T-helper 17 cell (primary cell): Measurements from ENCODE around the gene PPP1R2. TPM values are rescaled to one million over a fixed set of nuclear protein-coding genes. Genes with fewer than 3 reads are reported as not detected.
"Not testable (repeated sequence)": the region's sequence is repeated elsewhere in the genome, so short reads cannot be mapped to it uniquely, and the experiment has no call there.

Experiments
- ATAC-seq: fragments of 150-1000 bp; cut with Tn5 transposase; 2 replicates; pipeline ENCODE4 v1.10.0; 2021; ENCODE audit warnings: mild to moderate bottlenecking, moderate library complexity
- DNase-seq, 3 donors: peaks; one replicate each; pipeline versions ENCODE4 v3.0.0 to v3.0.0-alpha.2; 2020 to 2021
- H3K9me3 ChIP-seq: one replicate; pipeline ENCODE4 v1.7.0; 2013; ENCODE audit warnings: low read length, mild to moderate bottlenecking; ENCODE audit not compliant: control insufficient read depth, poor library complexity, severe bottlenecking
- H3K27ac Mint-ChIP-seq: one replicate; pipeline ENCODE4 v1.8.0; 2022; ENCODE audit warnings: mild to moderate bottlenecking, moderate library complexity, mixed read lengths
- H3K27me3 Mint-ChIP-seq: one replicate; pipeline ENCODE4 v1.8.0; 2022; ENCODE audit warnings: mixed read lengths
- H3K36me3 Mint-ChIP-seq: one replicate; pipeline ENCODE4 v1.8.0; 2022; ENCODE audit warnings: low read depth, mixed read lengths
- H3K4me1 Mint-ChIP-seq: one replicate; pipeline ENCODE4 v1.8.0; 2022; ENCODE audit warnings: mild to moderate bottlenecking, mixed read lengths
- H3K4me3 Mint-ChIP-seq: one replicate; pipeline ENCODE4 v1.8.0; 2022; ENCODE audit warnings: mild to moderate bottlenecking, moderate library complexity, mixed read lengths
- total RNA-seq, 4 donors: library from RNA in 2 of 4; stranded (reverse) in 2 of 4; gene quantifications; one replicate each; pipeline ENCODE4 v1.2.3 and lab custom pipeline; 2022 to 2026

PPP1R2 gene
- total RNA-seq, 2 donors from 2014 or later = 135 to 141 TPM

- H3K4me1 Mint-ChIP-seq = peaks cover 6% of the 10 kb centered on the region
- no peak overlapping the region for H3K27ac Mint-ChIP-seq
- peaks cover 5% of the 10 kb centered on the region for H3K36me3 Mint-ChIP-seq
These were observed 26.1 kb downstream of the PPP1R2 start for GRCh38 chr3:195517030-195517429.

GRCh38 chr3:195514610-195515235 lies 28.4 kb downstream of the PPP1R2 start:
- ATAC-seq, DNase-seq, H3K36me3 Mint-ChIP-seq, H3K27me3 Mint-ChIP-seq, H3K4me3 Mint-ChIP-seq, H3K9me3 ChIP-seq, H3K27ac Mint-ChIP-seq: not testable (repeated sequence)
- peaks cover 13% of the 10 kb centered on the region for H3K4me1 Mint-ChIP-seq

More at GRCh38 chr3:195517030-195517429, 26.1 kb downstream of the PPP1R2 start:
- Mint-ChIP-seq H3K4me3 (no peak overlapping the region), H3K27me3 (no peaks in the 10 kb centered on the region)
- H3K9me3 ChIP-seq = no peaks in the 10 kb centered on the region
- DNase-seq (no peak), ATAC-seq (no peak)

- peaks cover 20% of the 10 kb centered on the region for H3K4me1 Mint-ChIP-seq
These were observed 30.3 kb downstream of the PPP1R2 start for GRCh38 chr3:195512798-195513345.

GRCh38 chr3:195511136-195511535 lies 32.0 kb downstream of the PPP1R2 start:
- no peak for DNase-seq
- Mint-ChIP-seq H3K4me1 (peaks cover 20% of the 10 kb centered on the region), H3K27me3 (no peaks in the 10 kb centered on the region), H3K36me3 (peaks cover 6% of the 10 kb centered on the region), H3K27ac (peak overlapping the region; percentile 71), H3K4me3 (no peak overlapping the region)
- peak; percentile 4 for ATAC-seq
- no peaks in the 10 kb centered on the region for H3K9me3 ChIP-seq

More at GRCh38 chr3:195512798-195513345, 30.3 kb downstream of the PPP1R2 start:
- DNase-seq (no peak), ATAC-seq (no peak)
- H3K27ac Mint-ChIP-seq = peak overlapping the region; percentile 16
- no peak overlapping the region for H3K4me3 Mint-ChIP-seq
- H3K9me3 ChIP-seq = no peaks in the 10 kb centered on the region
- peaks cover 6% of the 10 kb centered on the region for H3K36me3 Mint-ChIP-seq
- no peaks in the 10 kb centered on the region for H3K27me3 Mint-ChIP-seq

- DNase-seq = no peak
- no peaks in the 10 kb centered on the region for H3K9me3 ChIP-seq
- Mint-ChIP-seq H3K4me3 (no peak overlapping the region), H3K27me3 (no peaks in the 10 kb centered on the region), H3K36me3 (peaks cover 3% of the 10 kb centered on the region), H3K27ac (peak overlapping the region; percentile 76), H3K4me1 (peaks cover 17% of the 10 kb centered on the region)
- no peak for ATAC-seq
These were observed 34.9 kb downstream of the PPP1R2 start for GRCh38 chr3:195508185-195508584.

- DNase-seq (no peak), ATAC-seq (no peak)
- Mint-ChIP-seq H3K27ac (no peak overlapping the region), H3K4me1 (no peaks in the 10 kb centered on the region), H3K27me3 (peaks cover 22% of the 10 kb centered on the region), H3K36me3 (peaks cover 2% of the 10 kb centered on the region), H3K4me3 (no peak overlapping the region)
- H3K9me3 ChIP-seq = no peaks in the 10 kb centered on the region
These were observed 67.5 kb downstream of the PPP1R2 start for GRCh38 chr3:195475614-195476013.

- not testable (repeated sequence) for ATAC-seq, H3K36me3 Mint-ChIP-seq, H3K4me3 Mint-ChIP-seq, H3K9me3 ChIP-seq, H3K4me1 Mint-ChIP-seq, H3K27ac Mint-ChIP-seq, DNase-seq
- H3K27me3 Mint-ChIP-seq = peaks cover 22% of the 10 kb centered on the region
These were observed 68.0 kb downstream of the PPP1R2 start for GRCh38 chr3:195475116-195475515.

- no peaks in the 10 kb centered on the region for H3K9me3 ChIP-seq
- H3K36me3 Mint-ChIP-seq = peaks cover 2% of the 10 kb centered on the region
- H3K4me3 Mint-ChIP-seq = no peak overlapping the region
- peaks cover under 1% of the 10 kb centered on the region for H3K27me3 Mint-ChIP-seq
- DNase-seq (no peak), ATAC-seq (no peak)
- H3K27ac Mint-ChIP-seq = no peak overlapping the region
- H3K4me1 Mint-ChIP-seq = peaks cover 2% of the 10 kb centered on the region
These were observed 74.3 kb downstream of the PPP1R2 start for GRCh38 chr3:195468841-195469240.

- Mint-ChIP-seq H3K27me3 (no peaks in the 10 kb centered on the region), H3K36me3 (peaks cover 2% of the 10 kb centered on the region), H3K4me1 (peaks cover 2% of the 10 kb centered on the region), H3K4me3 (no peak overlapping the region), H3K27ac (no peak overlapping the region)
- ATAC-seq = peak; percentile 12
- no peak for DNase-seq
- H3K9me3 ChIP-seq = no peaks in the 10 kb centered on the region
These were observed 74.7 kb downstream of the PPP1R2 start for GRCh38 chr3:195468391-195468776.

- H3K36me3 Mint-ChIP-seq = peaks cover 2% of the 10 kb centered on the region
- ATAC-seq = peak; percentile 28
- H3K9me3 ChIP-seq = no peaks in the 10 kb centered on the region
- no peak overlapping the region for H3K4me3 Mint-ChIP-seq
- no peak for DNase-seq
- no peak overlapping the region for H3K27ac Mint-ChIP-seq
- H3K4me1 Mint-ChIP-seq = peaks cover 2% of the 10 kb centered on the region
- no peaks in the 10 kb centered on the region for H3K27me3 Mint-ChIP-seq
These were observed 75.3 kb downstream of the PPP1R2 start for GRCh38 chr3:195467641-195468390.

- no peak for ATAC-seq
- Mint-ChIP-seq H3K27ac (no peak overlapping the region), H3K4me1 (peaks cover 2% of the 10 kb centered on the region), H3K4me3 (no peak overlapping the region), H3K36me3 (peaks cover 2% of the 10 kb centered on the region), H3K27me3 (no peaks in the 10 kb centered on the region)
- no peaks in the 10 kb centered on the region for H3K9me3 ChIP-seq
- no peak for DNase-seq
These were observed 76.9 kb downstream of the PPP1R2 start for GRCh38 chr3:195466251-195466650.
